Upper lobe of left lung (tissue), 6 donors: ENCODE data around the gene MACROD2. TPM values are rescaled to one million over a fixed set of nuclear protein-coding genes. Genes with fewer than 3 reads are reported as not detected.

Experiments used
- ATAC-seq, 2 donors: fragments of 200-7000 bp; cut with Tn5 transposase; one replicate each; pipeline ENCODE4 v1.9.1; 2022; ENCODE audit warnings: mild to moderate bottlenecking in 2 of 2, moderate library complexity in 2 of 2; ENCODE audit not compliant: low FRiP score in 2 of 2
- DNase-seq, 2 donors: peaks; one replicate each; pipeline ENCODE4 v3.0.0-alpha.2; 2019 to 2020
- H3K27ac ChIP-seq, 4 donors: fragments of 200-600 bp; sonication (generic); one replicate each; pipeline ENCODE4 v1.5.1; 2016 to 2019
- H3K27me3 ChIP-seq, 4 donors: fragments of 200-600 bp; sonication (generic); one replicate each; pipeline ENCODE4 v1.5.1; 2017 to 2019
- H3K36me3 ChIP-seq, 4 donors: fragments of 200-600 bp; sonication (generic); one replicate each; pipeline ENCODE4 v1.5.1; 2016 to 2019
- H3K4me1 ChIP-seq, 4 donors: fragments of 200-600 bp; sonication (generic); one replicate each; pipeline ENCODE4 v1.5.1; 2018 to 2019
- H3K4me3 ChIP-seq, 4 donors: fragments of 200-600 bp; sonication (generic); one replicate each; pipeline ENCODE4 v1.5.1; 2017 to 2019; ENCODE audit warnings: mild to moderate bottlenecking in 2 of 4, moderate library complexity in 1 of 4
- H3K9me3 ChIP-seq, 4 donors: fragments of 200-600 bp; sonication (generic); one replicate each; pipeline ENCODE4 v1.5.1; 2018 to 2019
- EP300 ChIP-seq, 4 donors: sonication (generic); formaldehyde crosslinking; IDR thresholded peaks; one replicate each; pipeline ENCODE4 v1.5.1; 2017; ENCODE audit warnings: antibody characterized with exemption in 4 of 4, control low read depth in 2 of 4
- POLR2A ChIP-seq, 4 donors: fragments of 450-650 bp; IDR thresholded peaks; one replicate each; pipeline ENCODE4 v1.5.1; 2016 to 2017; ENCODE audit warnings: antibody characterized with exemption in 4 of 4, mild to moderate bottlenecking in 2 of 4
- POLR2AphosphoS5 ChIP-seq, 2 donors: sonication (generic); formaldehyde crosslinking; IDR thresholded peaks; one replicate each; pipeline ENCODE4 v1.5.1; 2017; ENCODE audit warnings: antibody characterized with exemption in 2 of 2
- WGBS, 2 donors: methylation state at CpG; one replicate each; pipeline ENCODE4 v1.1.5; 2017 to 2018; 5-methylcytosine and 5-hydroxymethylcytosine counted together
- total RNA-seq, 6 donors: library from RNA; depleted of rRNA in 4 of 6; stranded (reverse); fragments of >200 nt in 4 of 6; gene quantifications; one replicate each; pipeline versions ENCODE4 v1.1.0 to v1.2.1, GENCODE V29; 2016 to 2021
- TF ChIP-seq, protein P1 (sequence below), 6 experiments: fragments of 450-650 bp in 4 of 6; fragments of 200-600 bp in 2 of 6; sonication (generic) in 2 of 6; IDR thresholded peaks; one replicate each; pipeline ENCODE4 v1.5.1; 2016 to 2019; ENCODE audit warnings: antibody characterized with exemption in 6 of 6
- donor health status: DM: no; HTN: no; CAD: no; lungs with moderate emphysema.
- donor health status: DM: no; HTN: yes; CAD: no; lungs with severe emphysema.

Gene MACROD2
- total RNA-seq, 6 donors from 2014 or later, result 20.7 to 84.3 (median 36.3) TPM

GRCh38 chr20:14049111-14049510, 53.8 kb downstream of the MACROD2 start:
- H3K27me3 ChIP-seq, result no peaks in the 10 kb centered on the region
- H3K36me3 ChIP-seq, result no peaks in the 10 kb centered on the region
- 93 to 96% methylated on average over 4 of the region's 4 CpGs for WGBS, 2 donors
- no peaks in the 10 kb centered on the region for H3K9me3 ChIP-seq
- no peak overlapping the region for H3K27ac ChIP-seq
- no peak overlapping the region for H3K4me3 ChIP-seq
- ATAC-seq, result no peak
- no peak for TF ChIP-seq POLR2A (IDR thresholded peaks at IDR 0.05)
- no peak for TF ChIP-seq POLR2AphosphoS5 (IDR thresholded peaks at IDR 0.05)
- no peak for TF ChIP-seq EP300 (IDR thresholded peaks at IDR 0.05)
- TF ChIP-seq, protein P1, sequence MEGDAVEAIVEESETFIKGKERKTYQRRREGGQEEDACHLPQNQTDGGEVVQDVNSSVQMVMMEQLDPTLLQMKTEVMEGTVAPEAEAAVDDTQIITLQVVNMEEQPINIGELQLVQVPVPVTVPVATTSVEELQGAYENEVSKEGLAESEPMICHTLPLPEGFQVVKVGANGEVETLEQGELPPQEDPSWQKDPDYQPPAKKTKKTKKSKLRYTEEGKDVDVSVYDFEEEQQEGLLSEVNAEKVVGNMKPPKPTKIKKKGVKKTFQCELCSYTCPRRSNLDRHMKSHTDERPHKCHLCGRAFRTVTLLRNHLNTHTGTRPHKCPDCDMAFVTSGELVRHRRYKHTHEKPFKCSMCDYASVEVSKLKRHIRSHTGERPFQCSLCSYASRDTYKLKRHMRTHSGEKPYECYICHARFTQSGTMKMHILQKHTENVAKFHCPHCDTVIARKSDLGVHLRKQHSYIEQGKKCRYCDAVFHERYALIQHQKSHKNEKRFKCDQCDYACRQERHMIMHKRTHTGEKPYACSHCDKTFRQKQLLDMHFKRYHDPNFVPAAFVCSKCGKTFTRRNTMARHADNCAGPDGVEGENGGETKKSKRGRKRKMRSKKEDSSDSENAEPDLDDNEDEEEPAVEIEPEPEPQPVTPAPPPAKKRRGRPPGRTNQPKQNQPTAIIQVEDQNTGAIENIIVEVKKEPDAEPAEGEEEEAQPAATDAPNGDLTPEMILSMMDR (IDR thresholded peaks at IDR 0.05), result no peak
- DNase-seq, result no peak
- H3K4me1 ChIP-seq, result no peaks in the 10 kb centered on the region

- Histone ChIP-seq H3K4me1 (no peaks in the 10 kb centered on the region), H3K4me3 (no peak overlapping the region), H3K27ac (no peak overlapping the region), H3K27me3 (no peaks in the 10 kb centered on the region), H3K36me3 (no peaks in the 10 kb centered on the region), H3K9me3 (no peaks in the 10 kb centered on the region)
- DNase-seq (no peak), ATAC-seq (no peak)
- TF ChIP-seq, protein P1 (IDR thresholded peaks at IDR 0.05), result no peak
- TF ChIP-seq POLR2AphosphoS5 (IDR thresholded peaks at IDR 0.05) (no peak), EP300 (IDR thresholded peaks at IDR 0.05) (no peak), POLR2A (IDR thresholded peaks at IDR 0.05) (no peak)
- WGBS, 2 donors, result 75 to 80% methylated on average over 1 of the region's 1 CpG
Measured at GRCh38 chr20:14051454-14051853, 56.1 kb downstream of the MACROD2 start.

GRCh38 chr20:14055127-14055742, 59.9 kb downstream of the MACROD2 start:
- DNase-seq, result no peak
- no peaks in the 10 kb centered on the region for H3K9me3 ChIP-seq
- TF ChIP-seq POLR2A (IDR thresholded peaks at IDR 0.05), result no peak
- TF ChIP-seq, protein P1 (IDR thresholded peaks at IDR 0.05), result peak in 4 of 6 experiments; percentile 17 to 47 (median 42)
- no peaks in the 10 kb centered on the region for H3K27me3 ChIP-seq
- H3K4me1 ChIP-seq, result no peaks in the 10 kb centered on the region
- H3K4me3 ChIP-seq, result no peak overlapping the region
- peak in 1 of 2 donors; percentile 68 for ATAC-seq
- WGBS, 2 donors, result 1 to 2% methylated on average over 4 of the region's 4 CpGs
- no peaks in the 10 kb centered on the region for H3K36me3 ChIP-seq
- H3K27ac ChIP-seq, result no peak overlapping the region

- Histone ChIP-seq H3K4me1 (no peaks in the 10 kb centered on the region), H3K36me3 (no peaks in the 10 kb centered on the region), H3K9me3 (no peaks in the 10 kb centered on the region), H3K4me3 (no peak overlapping the region), H3K27ac (no peak overlapping the region), H3K27me3 (no peaks in the 10 kb centered on the region)
- TF ChIP-seq, protein P1 (IDR thresholded peaks at IDR 0.05), result no peak
- no peak for TF ChIP-seq POLR2A (IDR thresholded peaks at IDR 0.05)
- no peak for TF ChIP-seq POLR2AphosphoS5 (IDR thresholded peaks at IDR 0.05)
- TF ChIP-seq EP300 (IDR thresholded peaks at IDR 0.05), result no peak
- ATAC-seq (no peak), DNase-seq (no peak)
- WGBS, 2 donors, result 91 to 100% methylated on average over 2 of the region's 2 CpGs
Measured at GRCh38 chr20:14062171-14062570, 66.9 kb downstream of the MACROD2 start.

DNA sequence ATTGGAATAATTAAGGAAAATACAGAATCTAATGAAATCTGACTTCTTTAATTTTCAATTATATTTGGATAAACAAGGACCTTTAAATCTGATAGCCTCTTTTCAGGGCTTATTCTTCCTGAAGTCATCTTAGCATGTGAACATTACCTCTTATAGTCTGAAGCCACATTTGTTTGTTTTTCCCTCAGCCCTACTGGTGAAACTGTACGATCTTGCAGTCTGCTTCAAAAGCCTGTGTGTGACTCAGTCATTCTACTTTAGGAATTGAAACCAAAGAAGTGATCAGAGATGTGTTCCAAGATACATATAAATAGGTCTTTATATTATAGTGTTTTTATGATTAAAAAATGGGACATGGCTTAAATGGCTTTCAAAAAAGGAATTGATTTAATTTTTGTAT, 67.5 kb downstream of the MACROD2 start:
- no peaks in the 10 kb centered on the region for H3K4me1 ChIP-seq
- no peak overlapping the region for H3K4me3 ChIP-seq
- H3K36me3 ChIP-seq, result no peaks in the 10 kb centered on the region
- H3K27ac ChIP-seq, result no peak overlapping the region
- 33 to 52% methylated on average over 1 of the region's 1 CpG for WGBS, 2 donors
- H3K27me3 ChIP-seq, result no peaks in the 10 kb centered on the region
- DNase-seq (no peak), ATAC-seq (no peak)
- TF ChIP-seq POLR2A (IDR thresholded peaks at IDR 0.05) (no peak), POLR2AphosphoS5 (IDR thresholded peaks at IDR 0.05) (no peak)
- no peaks in the 10 kb centered on the region for H3K9me3 ChIP-seq
